Neuronal stem cell (in vitro differentiated cells): ENCODE measurements around the gene IBA57.

ENCODE experiments used
- DNase-seq: peaks from one replicate; pipeline ENCODE4 v3.0.0-alpha.2; 2013; ENCODE audit warnings: low spot score
- H2AFZ ChIP-seq: one replicate; pipeline ENCODE4 v1.6.1; 2013; ENCODE audit warnings: mild to moderate bottlenecking, low read length, inconsistent platforms
- H2AK5ac ChIP-seq: 2 replicates; pipeline ENCODE4 v1.6.1; 2013; ENCODE audit warnings: low read depth, mild to moderate bottlenecking, inconsistent platforms, low read length, moderate library complexity, mixed read lengths
- H2BK120ac ChIP-seq: 2 replicates; pipeline ENCODE4 v1.6.1; 2013; ENCODE audit warnings: low read depth, mild to moderate bottlenecking, inconsistent platforms, low read length, moderate library complexity, mixed read lengths
- H2BK12ac ChIP-seq: one replicate; pipeline ENCODE4 v1.6.1; 2013; ENCODE audit warnings: low read length, inconsistent platforms
- H2BK15ac ChIP-seq: 2 replicates; pipeline ENCODE4 v1.6.1; 2013; ENCODE audit warnings: mild to moderate bottlenecking, low read length, inconsistent platforms, mixed read lengths
- H2BK5ac ChIP-seq: one replicate; pipeline ENCODE4 v1.6.1; 2013; ENCODE audit warnings: inconsistent platforms, mild to moderate bottlenecking, low read length, moderate library complexity
- H3K14ac ChIP-seq: one replicate; pipeline ENCODE4 v1.6.1; 2013; ENCODE audit warnings: low read length, inconsistent platforms
- H3K18ac ChIP-seq: 2 replicates; pipeline ENCODE4 v1.6.1; 2013; ENCODE audit warnings: low read length, inconsistent platforms
- H3K23ac ChIP-seq: 2 replicates; pipeline ENCODE4 v1.6.1; 2013; ENCODE audit warnings: low read depth, mild to moderate bottlenecking, mixed read lengths, low read length, inconsistent platforms; ENCODE audit not compliant: poor library complexity
- H3K27ac ChIP-seq: replicated peaks from 3 replicates; pipeline ENCODE4 v1.5.1; 2013; ENCODE audit warnings: low read length, inconsistent platforms
- H3K27me3 ChIP-seq, 3 experiments: 2 replicates each; pipeline ENCODE4 v1.6.1; 2013; ENCODE audit warnings: low read length in 3 of 3, mild to moderate bottlenecking in 2 of 3, inconsistent platforms in 1 of 3, low read depth in 1 of 3, mixed read lengths in 1 of 3, moderate library complexity in 1 of 3; ENCODE audit not compliant: control insufficient read depth in 3 of 3, insufficient read depth in 3 of 3
- H3K36me3 ChIP-seq, 2 donors: replicated peaks in 1 of 2; 2 replicates each; pipeline ENCODE4 v1.6.1; 2013; ENCODE audit warnings: low read length in 2 of 2; ENCODE audit not compliant: control insufficient read depth in 2 of 2, insufficient read depth in 2 of 2
- H3K4ac ChIP-seq: 2 replicates; pipeline ENCODE4 v1.6.1; 2013; ENCODE audit warnings: inconsistent platforms, mild to moderate bottlenecking, low read length, moderate library complexity
- H3K4me1 ChIP-seq, 2 donors: 1 replicate in 1 of 2; 2 replicates in 1 of 2; pipeline ENCODE4 v1.6.1; 2013; ENCODE audit warnings: low read length in 2 of 2, low read depth in 1 of 2; ENCODE audit not compliant: control insufficient read depth in 2 of 2, insufficient read depth in 1 of 2
- H3K4me2 ChIP-seq: one replicate; pipeline ENCODE4 v1.6.1; 2013; ENCODE audit warnings: mild to moderate bottlenecking, low read length, inconsistent platforms; ENCODE audit not compliant: insufficient read depth, poor library complexity, severe bottlenecking
- H3K4me3 ChIP-seq, 2 donors: 2 replicates each; pipeline ENCODE4 v1.5.1; 2013; ENCODE audit warnings: low read length in 2 of 2, mild to moderate bottlenecking in 2 of 2, inconsistent platforms in 1 of 2, moderate library complexity in 1 of 2
- H3K79me1 ChIP-seq: one replicate; pipeline ENCODE4 v1.6.1; 2013; ENCODE audit warnings: low read depth, mild to moderate bottlenecking, inconsistent platforms, low read length, moderate library complexity
- H3K9ac ChIP-seq: one replicate; pipeline ENCODE4 v1.6.1; 2013; ENCODE audit warnings: mild to moderate bottlenecking, low read depth, low read length, inconsistent platforms; ENCODE audit not compliant: poor library complexity
- H3K9me3 ChIP-seq, 2 donors: replicated peaks in 1 of 2; 2 replicates each; pipeline versions ENCODE3 to v1.6.1; 2013; ENCODE audit warnings: low read length in 2 of 2, mild to moderate bottlenecking in 2 of 2, inconsistent platforms in 1 of 2, low read depth in 1 of 2, mixed read lengths in 1 of 2, moderate library complexity in 1 of 2; ENCODE audit not compliant: control insufficient read depth in 2 of 2, insufficient read depth in 1 of 2
- H4K8ac ChIP-seq: one replicate; pipeline ENCODE4 v1.6.1; 2013; ENCODE audit warnings: low read depth, mild to moderate bottlenecking, inconsistent platforms, low read length, moderate library complexity
- H4K91ac ChIP-seq: one replicate; pipeline ENCODE4 v1.6.1; 2013; ENCODE audit warnings: low read length, low read depth, mild to moderate bottlenecking, inconsistent platforms; ENCODE audit not compliant: poor library complexity
- WGBS, 2 donors: extraction: QIAGEN DNeasy Blood & Tissue Kit; methylation state at CpG; one replicate each; pipeline ENCODE4 v1.1.7; 2013; ENCODE audit warnings: missing lambda C conversion rate in 2 of 2, mixed read lengths in 1 of 2; ENCODE audit not compliant: insufficient read length in 2 of 2, insufficient replicate concordance in 1 of 2; ENCODE audit errors: extremely low coverage in 2 of 2; 5-methylcytosine and 5-hydroxymethylcytosine counted together

The IBA57 gene

DNA sequence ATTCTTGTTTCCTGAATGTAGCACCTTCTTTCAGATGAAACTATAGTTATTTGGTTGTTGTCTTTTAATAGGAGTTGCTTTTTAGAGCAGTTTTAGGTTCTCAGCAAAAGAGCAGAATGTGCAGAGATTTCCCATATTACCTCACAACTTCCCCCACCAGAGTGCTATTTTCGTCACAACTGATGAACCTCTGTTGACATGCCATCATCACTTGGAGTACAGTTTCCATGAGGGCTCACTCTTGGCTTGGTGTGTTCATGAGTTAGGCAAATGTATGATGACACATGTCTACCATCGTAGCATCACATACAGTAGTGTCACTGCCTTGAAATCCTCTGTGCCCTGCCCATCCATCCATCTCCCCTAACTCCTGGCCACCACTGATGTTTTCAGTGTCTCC lies 3.7 kb downstream of the IBA57 start:
- no peak overlapping the region for H2BK120ac ChIP-seq
- H3K79me1 ChIP-seq: peaks cover 17% of the 10 kb centered on the region
- H3K9ac ChIP-seq: no peak overlapping the region
- no peak overlapping the region for H2BK12ac ChIP-seq
- no peak overlapping the region for H2AFZ ChIP-seq
- H3K23ac ChIP-seq: no peak overlapping the region
- H3K4me3 ChIP-seq: no peak overlapping the region
- WGBS, 2 donors: no CpG with 5 or more reads among the region's 2 CpGs
- no peak overlapping the region for H3K18ac ChIP-seq
- no peaks in the 10 kb centered on the region for H3K9me3 ChIP-seq
- H3K4me2 ChIP-seq: no peak overlapping the region
- H3K4ac ChIP-seq: no peak overlapping the region
- H2BK15ac ChIP-seq: no peak overlapping the region
- no peak overlapping the region for H4K91ac ChIP-seq
- H3K27ac ChIP-seq: no peak overlapping the region
- no peak overlapping the region for H4K8ac ChIP-seq
- H3K36me3 ChIP-seq: no peaks in the 10 kb centered on the region
- H3K27me3 ChIP-seq: no peaks in the 10 kb centered on the region
- no peak overlapping the region for H2BK5ac ChIP-seq
- no peak overlapping the region for H3K14ac ChIP-seq
- H2AK5ac ChIP-seq: no peak overlapping the region
- peaks cover 5% of the 10 kb centered on the region in 2 donors for H3K4me1 ChIP-seq
- no peak for DNase-seq

- no peak overlapping the region for H3K27ac ChIP-seq
- H3K79me1 ChIP-seq: peaks cover 23% of the 10 kb centered on the region
- H3K4me3 ChIP-seq: no peak overlapping the region
- no peak overlapping the region for H3K4me2 ChIP-seq
- H3K14ac ChIP-seq: no peak overlapping the region
- DNase-seq: no peak
- H4K91ac ChIP-seq: no peak overlapping the region
- no peak overlapping the region for H2BK15ac ChIP-seq
- H3K9me3 ChIP-seq: no peaks in the 10 kb centered on the region
- peaks cover 2 to 12% of the 10 kb centered on the region in 2 donors for H3K36me3 ChIP-seq
- H2BK12ac ChIP-seq: no peak overlapping the region
- H3K27me3 ChIP-seq: no peaks in the 10 kb centered on the region
- H2BK120ac ChIP-seq: no peak overlapping the region
- H3K4ac ChIP-seq: peak overlapping the region; percentile 89
- H2BK5ac ChIP-seq: peak overlapping the region; percentile 60
- H3K18ac ChIP-seq: no peak overlapping the region
- H4K8ac ChIP-seq: no peak overlapping the region
- peak overlapping the region; percentile 30 for H3K9ac ChIP-seq
- H2AFZ ChIP-seq: no peak overlapping the region
- WGBS, 2 donors: no CpG with 5 or more reads among the region's 7 CpGs
- peak overlapping the region; percentile 85 for H3K23ac ChIP-seq
- H2AK5ac ChIP-seq: peak overlapping the region; percentile 83
- peaks cover 3 to 4% of the 10 kb centered on the region in 2 donors for H3K4me1 ChIP-seq
Measured at GRCh38 chr1:228170666-228171065, 5.1 kb downstream of the IBA57 start.

DNA sequence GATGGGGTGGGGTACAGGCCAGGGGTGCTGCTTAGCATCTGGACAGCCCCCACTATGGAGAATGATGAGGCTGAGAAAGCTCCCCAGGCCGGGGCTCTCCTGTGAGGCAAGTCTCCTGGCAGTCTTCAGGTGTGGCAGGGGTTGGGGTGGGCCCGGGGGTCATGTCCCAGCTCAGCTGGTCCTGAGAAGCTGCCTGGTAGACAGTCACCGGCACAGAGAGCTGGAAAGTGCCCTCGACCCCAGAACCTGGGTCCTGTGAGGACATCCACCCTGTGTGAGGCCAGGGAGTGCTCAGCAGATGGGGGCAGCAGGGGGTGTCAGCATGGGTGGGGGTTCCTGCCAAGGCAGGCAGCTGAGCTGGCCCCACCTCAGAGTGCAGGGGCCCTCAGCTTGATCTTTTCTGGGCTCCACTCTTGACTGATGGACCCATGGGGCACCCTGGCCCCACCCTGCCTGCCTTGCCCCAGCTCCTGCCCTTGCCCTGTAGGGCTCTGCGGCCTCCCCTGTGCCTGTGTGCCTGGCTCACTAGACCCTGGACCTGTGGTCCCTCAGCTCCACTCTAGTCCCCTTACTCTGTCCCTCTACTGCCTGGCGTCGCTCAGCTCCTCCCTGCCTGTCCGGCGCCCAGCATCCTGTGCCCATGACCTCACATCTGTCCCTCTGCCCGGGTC lies 5.8 kb downstream of the IBA57 start:
- Histone ChIP-seq H3K9ac (peak overlapping the region; percentile 44), H2BK15ac (no peak overlapping the region), H2BK5ac (no peak overlapping the region), H3K27me3 (no peaks in the 10 kb centered on the region), H4K91ac (no peak overlapping the region), H2BK120ac (no peak overlapping the region), H3K4ac (no peak overlapping the region), H2AK5ac (peak overlapping the region; percentile 37), H2BK12ac (no peak overlapping the region), H3K4me1 (peaks cover 3 to 4% of the 10 kb centered on the region in 2 donors), H3K23ac (no peak overlapping the region), H3K36me3 (peaks cover 2 to 16% of the 10 kb centered on the region in 2 donors), H3K27ac (no peak overlapping the region), H3K4me2 (no peak overlapping the region), H3K14ac (peak overlapping the region; percentile 8), H4K8ac (no peak overlapping the region), H3K4me3 (peak overlapping the region in 1 of 2 donors; percentile 6), H3K18ac (no peak overlapping the region), H3K79me1 (peaks cover 23% of the 10 kb centered on the region), H3K9me3 (no peaks in the 10 kb centered on the region), H2AFZ (no peak overlapping the region)
- WGBS, 2 donors: no CpG with 5 or more reads among the region's 10 CpGs
- DNase-seq: no peak

DNA sequence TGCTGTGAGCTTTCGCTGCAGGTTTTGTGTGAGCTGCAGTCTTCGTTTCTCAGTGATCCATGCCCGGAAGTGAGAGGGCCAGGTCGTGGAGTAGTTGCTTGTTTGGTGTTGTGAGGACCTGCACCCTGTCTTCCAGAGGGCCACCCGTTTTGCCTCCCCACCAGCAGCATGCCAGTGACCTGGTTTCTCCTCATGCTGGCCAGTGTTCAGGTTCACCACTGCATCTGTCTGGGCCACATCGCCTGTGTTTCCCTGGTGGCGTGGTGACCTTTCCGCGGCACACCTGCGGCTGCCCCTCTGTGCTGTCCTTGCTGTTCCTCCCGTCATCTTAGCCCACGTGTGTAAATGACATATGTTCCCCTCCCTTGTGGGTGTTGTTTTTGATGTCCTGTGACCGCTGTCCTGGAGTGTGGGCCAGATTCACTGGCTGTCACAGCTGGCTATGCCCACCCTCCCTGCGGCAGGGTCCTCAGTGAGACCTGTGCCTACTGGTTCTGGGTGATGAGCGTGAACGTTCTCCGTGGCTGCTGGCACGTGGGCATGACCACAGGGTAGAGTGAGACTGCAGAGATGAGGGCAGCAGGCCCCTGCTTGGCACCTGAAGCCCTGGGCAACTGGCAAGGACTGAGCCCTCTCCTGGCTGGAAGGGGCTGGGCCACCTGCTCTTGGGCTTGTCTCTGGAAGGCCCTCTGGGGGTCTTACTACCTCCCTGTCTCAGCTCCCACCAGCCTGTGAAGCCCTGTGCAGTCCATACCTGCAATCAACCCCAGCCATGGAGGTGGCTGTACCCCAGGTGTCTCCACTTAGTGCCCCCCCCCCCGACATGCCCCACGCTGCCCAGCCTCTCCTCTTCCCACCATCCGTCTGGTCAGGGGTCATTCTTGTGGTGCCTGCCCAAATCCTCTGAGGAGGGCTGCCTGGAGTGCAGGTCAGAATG lies 7.3 kb downstream of the IBA57 start:
- Histone ChIP-seq H4K91ac (no peak overlapping the region), H3K36me3 (peaks cover 2 to 23% of the 10 kb centered on the region in 2 donors), H3K4me1 (no peaks in the 10 kb centered on the region), H3K4me3 (no peak overlapping the region), H3K4me2 (no peak overlapping the region), H4K8ac (no peak overlapping the region), H2AFZ (no peak overlapping the region), H2BK15ac (peak overlapping the region; percentile 26), H3K14ac (peak overlapping the region; percentile 38), H3K4ac (no peak overlapping the region), H3K27me3 (no peaks in the 10 kb centered on the region), H3K9ac (peak overlapping the region; percentile 77), H3K27ac (no peak overlapping the region), H2BK120ac (no peak overlapping the region), H2BK5ac (no peak overlapping the region), H3K23ac (peak overlapping the region; percentile 55), H3K79me1 (peaks cover 24% of the 10 kb centered on the region), H3K18ac (peak overlapping the region; percentile 48), H2BK12ac (no peak overlapping the region), H2AK5ac (no peak overlapping the region), H3K9me3 (no peaks in the 10 kb centered on the region)
- DNase-seq: no peak
- WGBS, 2 donors: no CpG with 5 or more reads among the region's 21 CpGs
